HG02885 (cell line): ENCODE measurements around the gene CBY2.
"Not testable (repeated sequence)": the region's sequence is repeated elsewhere in the genome, so short reads cannot be mapped to it uniquely, and the experiment has no call there.

Experiments used
- ATAC-seq: cut with Tn5 transposase; IDR thresholded peaks from one replicate; pipeline ENCODE4 v1.9.1; 2021; ENCODE audit warnings: mild to moderate bottlenecking; ENCODE audit not compliant: unreplicated experiment, poor library complexity

CBY2 gene

GRCh38 chr13:45737571-45738017 lies 35.5 kb downstream of the CBY2 start:
- ATAC-seq = peak; percentile 44

DNA sequence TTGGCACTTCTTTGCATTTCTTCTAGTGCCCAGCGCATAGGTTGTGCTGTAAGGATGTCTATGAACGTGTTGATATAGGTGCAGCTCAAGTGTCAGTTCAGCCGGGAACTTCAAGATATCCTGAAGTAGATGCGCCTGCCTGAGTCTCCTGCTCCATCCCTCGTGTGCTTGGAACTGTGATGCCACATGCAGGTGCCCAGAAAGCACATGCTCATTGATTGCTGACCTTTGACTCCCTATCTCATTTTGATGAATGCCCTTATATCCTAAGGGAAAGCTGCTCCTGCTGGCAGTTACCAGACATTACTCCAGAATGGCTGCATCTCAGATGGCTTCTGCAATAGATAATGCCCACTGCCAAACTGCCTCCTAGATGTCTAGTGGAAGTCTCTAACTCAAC lies 40.9 kb downstream of the CBY2 start:
- no peak for ATAC-seq

GRCh38 chr13:45744979-45745378 lies 42.9 kb downstream of the CBY2 start:
- ATAC-seq = no peak

DNA sequence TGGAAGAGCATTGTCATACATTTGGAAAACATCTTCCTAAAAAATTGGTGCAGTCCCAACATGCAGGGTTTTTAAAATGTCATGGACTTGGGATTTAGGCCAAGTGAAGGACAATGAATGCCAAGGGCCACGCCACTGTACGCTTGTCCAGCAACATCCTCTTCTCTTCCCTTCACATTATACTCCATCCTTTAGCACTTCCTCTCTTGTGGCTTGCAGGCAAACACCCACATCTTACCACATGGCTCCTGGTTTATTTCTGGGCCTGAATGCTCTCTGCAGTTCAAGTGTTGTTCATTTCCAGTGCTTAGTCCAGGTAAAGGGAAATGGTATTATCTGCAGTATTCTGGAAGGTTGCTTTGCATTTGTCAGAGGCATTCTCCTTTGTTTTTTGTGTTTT lies 45.0 kb downstream of the CBY2 start:
- ATAC-seq = no peak

DNA sequence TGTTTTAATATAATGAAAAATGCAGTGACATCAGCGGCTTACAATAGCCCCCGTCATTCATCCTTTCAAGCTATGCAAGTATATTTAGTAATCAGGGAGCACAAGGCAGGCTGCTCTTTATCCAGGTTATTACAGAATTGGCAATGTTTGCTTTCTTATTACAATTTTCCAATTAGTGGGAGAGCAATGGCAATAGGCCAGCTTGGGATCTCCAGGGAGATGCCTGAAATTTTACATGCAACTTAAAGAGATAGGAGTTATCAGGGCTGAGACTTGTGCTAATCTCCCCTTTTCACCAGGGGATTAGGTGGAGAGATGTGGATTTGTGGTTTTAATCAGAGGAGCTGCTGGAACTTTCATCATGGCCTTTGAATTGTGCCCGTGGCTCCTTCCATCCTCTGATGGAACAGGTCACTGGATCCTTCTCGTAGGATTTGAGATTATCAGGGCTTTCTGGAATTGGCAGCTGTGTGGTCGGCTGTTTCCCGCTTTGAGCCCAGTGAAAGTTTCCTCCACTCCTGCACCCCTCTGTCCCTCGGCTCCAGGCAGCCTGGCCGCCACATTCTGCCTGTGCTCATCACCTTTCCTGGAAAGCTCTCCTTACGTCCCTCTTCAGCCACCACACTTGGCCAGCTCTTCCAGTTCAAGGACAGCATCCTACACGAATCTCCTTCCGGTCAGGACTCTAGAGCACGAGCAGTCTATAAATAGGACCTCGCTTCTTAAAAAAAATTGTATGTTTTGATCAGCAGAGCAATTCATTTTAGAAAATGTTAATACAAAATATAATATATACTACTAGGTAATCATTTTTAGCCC lies 47.0 kb downstream of the CBY2 start:
- ATAC-seq = no peak

DNA sequence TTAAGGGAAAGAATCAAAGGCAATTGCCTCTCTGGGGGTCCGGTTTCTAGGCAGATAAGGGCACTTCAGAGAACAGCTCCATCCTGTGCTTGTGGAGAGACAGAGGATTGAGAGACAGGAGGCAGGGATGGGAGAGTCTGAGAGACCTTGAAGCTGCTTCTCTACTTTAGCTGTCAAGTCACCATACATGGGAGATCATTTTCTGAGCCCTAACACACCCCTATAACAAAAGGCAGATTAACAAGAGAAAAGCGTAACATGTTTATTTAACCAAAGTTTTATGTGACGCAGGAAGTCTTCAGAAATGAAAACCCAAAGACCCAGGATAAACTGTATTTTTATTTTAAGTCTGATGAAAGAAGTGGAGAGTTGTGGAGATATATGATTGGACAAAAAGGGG lies 48.4 kb downstream of the CBY2 start:
- no peak for ATAC-seq

DNA sequence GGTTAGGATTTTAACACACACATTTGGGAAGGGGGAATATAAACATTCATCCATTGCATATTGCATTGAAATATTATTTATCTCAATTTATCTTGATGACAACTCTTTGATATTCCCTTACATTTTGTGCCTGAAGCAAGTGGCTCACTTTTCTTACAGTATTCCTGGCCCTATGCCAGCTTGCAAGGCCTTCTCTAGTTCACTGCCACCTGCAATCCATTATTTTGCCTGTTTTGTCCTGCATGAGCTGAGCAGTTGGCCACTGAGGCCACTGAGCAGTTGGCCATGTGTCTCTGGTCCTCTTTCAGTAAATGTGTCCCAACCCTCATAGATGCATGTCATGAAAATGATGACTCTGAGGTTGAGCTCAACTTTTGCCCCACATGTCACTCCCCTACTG lies 49.8 kb downstream of the CBY2 start:
- ATAC-seq = no peak

- ATAC-seq = no peak
Observed at GRCh38 chr13:45752510-45752909, 50.4 kb downstream of the CBY2 start.

GRCh38 chr13:45756498-45756897 lies 54.4 kb downstream of the CBY2 start:
- ATAC-seq = not testable (repeated sequence)

- ATAC-seq = not testable (repeated sequence)
Observed at GRCh38 chr13:45757589-45757988, 55.5 kb downstream of the CBY2 start.

- ATAC-seq = no peak
Observed at GRCh38 chr13:45763419-45763818, 61.3 kb downstream of the CBY2 start.
